Measurements from ENCODE around the gene ENO1.
"Not testable (repeated sequence)": the region's sequence is repeated elsewhere in the genome, so short reads cannot be mapped to it uniquely, and the experiment has no call there.

ENO1 gene

GRCh38 chr1:8925406-8925805, 46.9 kb upstream of the ENO1 start:
- H3K27me3 ChIP-seq (ENCODE audit: insufficient read depth, low read length, poor library complexity) = no peaks in the 10 kb centered on the region
- no peak overlapping the region for H2AFZ ChIP-seq (ENCODE audit: low read depth, low read length)

GRCh38 chr1:8922962-8923361, 44.5 kb upstream of the ENO1 start:
- Histone ChIP-seq H3K4me3 (ENCODE audit: low read depth in 1 of 2, low read length in 2 of 2) (no peak overlapping the region), H3K4me1 (ENCODE audit: insufficient read depth, low read length) (peaks cover 16% of the 10 kb centered on the region), H3K27me3 (ENCODE audit: insufficient read depth, low read length, poor library complexity) (no peaks in the 10 kb centered on the region), H3K9ac (ENCODE audit: low read depth, low read length) (no peak overlapping the region), H2AFZ (ENCODE audit: low read depth, low read length) (no peak overlapping the region), H3K4me2 (ENCODE audit: insufficient read depth, low read length) (no peak overlapping the region), H4K20me1 (ENCODE audit: insufficient read depth, low read length) (no peaks in the 10 kb centered on the region), H3K9me3 (ENCODE audit: insufficient read depth, low read length, severe bottlenecking) (no peaks in the 10 kb centered on the region), H3K36me3 (ENCODE audit: insufficient read depth, low read length) (no peaks in the 10 kb centered on the region), H3K79me2 (ENCODE audit: insufficient read depth, low read length) (no peaks in the 10 kb centered on the region), H3K27ac (ENCODE audit: low read length) (no peak overlapping the region)
- no peak for ATAC-seq (ENCODE audit: insufficient read depth, low read depth)
- no peak for DNase-seq
- TF ChIP-seq EZH2 (IDR thresholded peaks at IDR 0.05; ENCODE audit: borderline replicate concordance, low read depth, low read length, severe bottlenecking) = no peak
- no peak for TF ChIP-seq CTCF (IDR thresholded peaks at IDR 0.05; ENCODE audit: borderline replicate concordance, extremely low read depth, low read length, poor library complexity, severe bottlenecking)

More at GRCh38 chr1:8925406-8925805, 46.9 kb upstream of the ENO1 start:
- Histone ChIP-seq H3K27ac (ENCODE audit: low read length) (no peak overlapping the region), H3K4me1 (ENCODE audit: insufficient read depth, low read length) (peaks cover 11% of the 10 kb centered on the region), H4K20me1 (ENCODE audit: insufficient read depth, low read length) (no peaks in the 10 kb centered on the region), H3K36me3 (ENCODE audit: insufficient read depth, low read length) (no peaks in the 10 kb centered on the region), H3K9ac (ENCODE audit: low read depth, low read length) (no peak overlapping the region), H3K9me3 (ENCODE audit: insufficient read depth, low read length, severe bottlenecking) (no peaks in the 10 kb centered on the region), H3K4me2 (ENCODE audit: insufficient read depth, low read length) (no peak overlapping the region), H3K4me3 (ENCODE audit: low read depth in 1 of 2, low read length in 2 of 2) (no peak overlapping the region), H3K79me2 (ENCODE audit: insufficient read depth, low read length) (no peaks in the 10 kb centered on the region)
- TF ChIP-seq EZH2 (IDR thresholded peaks at IDR 0.05; ENCODE audit: borderline replicate concordance, low read depth, low read length, severe bottlenecking) = no peak
- TF ChIP-seq CTCF (IDR thresholded peaks at IDR 0.05; ENCODE audit: borderline replicate concordance, extremely low read depth, low read length, poor library complexity, severe bottlenecking) = no peak
- DNase-seq = no peak
- ATAC-seq (ENCODE audit: insufficient read depth, low read depth) = no peak

GRCh38 chr1:8917536-8917935, 39.0 kb upstream of the ENO1 start:
- H3K27me3 ChIP-seq (ENCODE audit: insufficient read depth, low read length, poor library complexity); H3K4me3 ChIP-seq (ENCODE audit: low read depth in 1 of 2, low read length in 2 of 2); H3K36me3 ChIP-seq (ENCODE audit: insufficient read depth, low read length); ATAC-seq (ENCODE audit: insufficient read depth, low read depth); H3K79me2 ChIP-seq (ENCODE audit: insufficient read depth, low read length); H3K4me2 ChIP-seq (ENCODE audit: insufficient read depth, low read length); H4K20me1 ChIP-seq (ENCODE audit: insufficient read depth, low read length); DNase-seq; H3K27ac ChIP-seq (ENCODE audit: low read length); H3K9me3 ChIP-seq (ENCODE audit: insufficient read depth, low read length, severe bottlenecking); H2AFZ ChIP-seq (ENCODE audit: low read depth, low read length): not testable (repeated sequence)
- H3K9ac ChIP-seq (ENCODE audit: low read depth, low read length) = peak overlapping the region; percentile 4; the same call in 1 of the 2 replicates
- peaks cover 18% of the 10 kb centered on the region for H3K4me1 ChIP-seq (ENCODE audit: insufficient read depth, low read length)

GRCh38 chr1:8915446-8915845, 37.0 kb upstream of the ENO1 start:
- H3K79me2 ChIP-seq (ENCODE audit: insufficient read depth, low read length) = no peaks in the 10 kb centered on the region
- no peak for TF ChIP-seq EZH2 (IDR thresholded peaks at IDR 0.05; ENCODE audit: borderline replicate concordance, low read depth, low read length, severe bottlenecking)
- no peak for TF ChIP-seq CTCF (IDR thresholded peaks at IDR 0.05; ENCODE audit: borderline replicate concordance, extremely low read depth, low read length, poor library complexity, severe bottlenecking)
- no peak overlapping the region for H3K4me3 ChIP-seq (ENCODE audit: low read depth in 1 of 2, low read length in 2 of 2)
- H2AFZ ChIP-seq (ENCODE audit: low read depth, low read length) = no peak overlapping the region
- DNase-seq = no peak
- no peaks in the 10 kb centered on the region for H3K9me3 ChIP-seq (ENCODE audit: insufficient read depth, low read length, severe bottlenecking)
- no peak overlapping the region for H3K9ac ChIP-seq (ENCODE audit: low read depth, low read length)
- H3K4me2 ChIP-seq (ENCODE audit: insufficient read depth, low read length) = no peak overlapping the region
- H4K20me1 ChIP-seq (ENCODE audit: insufficient read depth, low read length) = no peaks in the 10 kb centered on the region
- no peak for ATAC-seq (ENCODE audit: insufficient read depth, low read depth)
- H3K36me3 ChIP-seq (ENCODE audit: insufficient read depth, low read length) = no peaks in the 10 kb centered on the region
- H3K4me1 ChIP-seq (ENCODE audit: insufficient read depth, low read length) = peaks cover 15% of the 10 kb centered on the region
- no peaks in the 10 kb centered on the region for H3K27me3 ChIP-seq (ENCODE audit: insufficient read depth, low read length, poor library complexity)
- H3K27ac ChIP-seq (ENCODE audit: low read length) = no peak overlapping the region

All from DND-41 (cell line).